Upper lobe of left lung (tissue), 4 donors: Measurements from ENCODE around the gene NBEA.

Experiments used
- CTCF ChIP-seq, 6 experiments: fragments of 450-650 bp in 4 of 6; fragments of 200-600 bp in 2 of 6; sonication (generic) in 2 of 6; IDR thresholded peaks; one replicate each; pipeline ENCODE4 v1.5.1; 2016 to 2019; ENCODE audit warnings: antibody characterized with exemption in 6 of 6
- EP300 ChIP-seq, 4 donors: sonication (generic); formaldehyde crosslinking; IDR thresholded peaks; one replicate each; pipeline ENCODE4 v1.5.1; 2017; ENCODE audit warnings: antibody characterized with exemption in 4 of 4, control low read depth in 2 of 4
- POLR2A ChIP-seq, 4 donors: fragments of 450-650 bp; IDR thresholded peaks; one replicate each; pipeline ENCODE4 v1.5.1; 2016 to 2017; ENCODE audit warnings: antibody characterized with exemption in 4 of 4, mild to moderate bottlenecking in 2 of 4

GRCh38 chr13:35695448-35695770 lies 753.3 kb downstream of the NBEA start:
- TF ChIP-seq EP300 (IDR thresholded peaks at IDR 0.05) (no peak), CTCF (IDR thresholded peaks at IDR 0.05) (no peak), POLR2A (IDR thresholded peaks at IDR 0.05) (no peak)
